Esophagus muscularis mucosa (tissue), 4 donors: ENCODE measurements around the gene SFN. TPM values are rescaled to one million over a fixed set of nuclear protein-coding genes. Genes with fewer than 3 reads are reported as not detected.
"Not testable (repeated sequence)": the region's sequence is repeated elsewhere in the genome, so short reads cannot be mapped to it uniquely, and the experiment has no call there.

Source experiments
- DNase-seq: peaks from one replicate; pipeline ENCODE4 v3.0.0-alpha.2; 2017; ENCODE audit errors: extremely low spot score
- H3K27ac ChIP-seq, 4 donors: fragments of 200-600 bp; sonication (generic); replicated peaks in 1 of 4; 1 replicate in 3 of 4; 2 replicates in 1 of 4; pipeline ENCODE4 v1.5.1; 2016 to 2019; ENCODE audit warnings: mild to moderate bottlenecking in 1 of 4
- H3K27me3 ChIP-seq, 4 donors: fragments of 200-600 bp; sonication (generic); one replicate each; pipeline versions ENCODE4 v1.5.1 to v1.6.0; 2016 to 2019
- H3K36me3 ChIP-seq, 4 donors: fragments of 200-600 bp; sonication (generic); one replicate each; pipeline ENCODE4 v1.5.1; 2016 to 2019
- H3K4me1 ChIP-seq, 4 donors: fragments of 200-600 bp; sonication (generic); one replicate each; pipeline ENCODE4 v1.5.1; 2016 to 2019
- H3K4me3 ChIP-seq, 4 donors: fragments of 200-600 bp; sonication (generic); 1 replicate in 2 of 4; 2 replicates in 2 of 4; pipeline ENCODE4 v1.5.1; 2016 to 2019; ENCODE audit warnings: mild to moderate bottlenecking in 4 of 4, moderate library complexity in 1 of 4
- H3K9me3 ChIP-seq, 4 donors: fragments of 200-600 bp; sonication (generic); 1 replicate in 3 of 4; 2 replicates in 1 of 4; pipeline ENCODE4 v1.5.1; 2016 to 2019
- CTCF ChIP-seq, 3 experiments: fragments of 200-600 bp in 2 of 3; fragments of 450-650 bp in 1 of 3; sonication (generic) in 2 of 3; IDR thresholded peaks; one replicate each; pipeline ENCODE4 v1.5.1; 2017 to 2019; ENCODE audit warnings: antibody characterized with exemption in 3 of 3, mild to moderate bottlenecking in 2 of 3, moderate library complexity in 1 of 3
- EP300 ChIP-seq: sonication (generic); formaldehyde crosslinking; IDR thresholded peaks from one replicate; pipeline ENCODE4 v1.6.1; 2017; ENCODE audit warnings: antibody characterized with exemption
- POLR2A ChIP-seq: fragments of 450-650 bp; IDR thresholded peaks from one replicate; pipeline ENCODE4 v1.6.1; 2017; ENCODE audit warnings: antibody characterized with exemption, moderate library complexity, mild to moderate bottlenecking, low read depth
- POLR2AphosphoS5 ChIP-seq, 2 donors: sonication (generic); formaldehyde crosslinking; IDR thresholded peaks; one replicate each; pipeline ENCODE4 v1.6.1; 2017; ENCODE audit warnings: antibody characterized with exemption in 2 of 2
- WGBS: methylation state at CpG from one replicate; pipeline ENCODE4 v1.1.5; 2018; 5-methylcytosine and 5-hydroxymethylcytosine counted together
- intact Hi-C: fragments of 100-400 bp; cut with DNase I; formaldehyde crosslinking; loops from one replicate; pipeline ENCODE4 v1.15.1; 2023
- total RNA-seq, 4 donors: library from RNA; depleted of rRNA; stranded (reverse); fragments of >200 nt; gene quantifications; one replicate each; pipeline versions ENCODE4 v1.1.0 to v1.2.1, GENCODE V29; 2016

SFN gene
- total RNA-seq, 4 donors from 2014 or later, result 0.33 to 1.7 TPM; not detected in 2

- WGBS, result 75% methylated on average over 4 of the region's 4 CpGs
- no peak overlapping the region for H3K27ac ChIP-seq
Observed at GRCh38 chr1:26874896-26875295, 11.9 kb downstream of the SFN start.

GRCh38 chr1:26877326-26877725 is 14.4 kb downstream of the SFN start:
- Histone ChIP-seq H3K9me3 (no peaks in the 10 kb centered on the region), H3K27ac (no peak overlapping the region), H3K27me3 (no peaks in the 10 kb centered on the region), H3K4me3 (no peak overlapping the region), H3K36me3 (peaks cover 28 to 61% (median 50%) of the 10 kb centered on the region in 4 donors), H3K4me1 (peaks cover 3 to 8% (median 6%) of the 10 kb centered on the region in 4 donors)
- TF ChIP-seq CTCF (IDR thresholded peaks at IDR 0.05) (no peak), POLR2AphosphoS5 (IDR thresholded peaks at IDR 0.05) (no peak), POLR2A (no peak), EP300 (no peak)
- intact Hi-C loops, result loop anchor here (5.0 kb wide), 1 partner anchor 65 kb away; no protein-coding TSS in a partner anchor
- DNase-seq, result no peak
- WGBS, result 83% methylated on average over 2 of the region's 2 CpGs

More at GRCh38 chr1:26874896-26875295, 11.9 kb downstream of the SFN start:
- H3K36me3 ChIP-seq, result peaks cover 6 to 37% (median 25%) of the 10 kb centered on the region in 4 donors
- peaks cover 3 to 8% (median 6%) of the 10 kb centered on the region in 4 donors for H3K4me1 ChIP-seq
- no peaks in the 10 kb centered on the region for H3K9me3 ChIP-seq
- intact Hi-C loops, result loop anchor here (5.0 kb wide), 1 partner anchor 63 kb away; no protein-coding TSS in a partner anchor
- no peak overlapping the region for H3K4me3 ChIP-seq
- DNase-seq, result no peak
- no peak for TF ChIP-seq CTCF (IDR thresholded peaks at IDR 0.05)
- no peak for TF ChIP-seq POLR2AphosphoS5 (IDR thresholded peaks at IDR 0.05)
- no peak for TF ChIP-seq POLR2A
- no peak for TF ChIP-seq EP300
- no peaks in the 10 kb centered on the region for H3K27me3 ChIP-seq

GRCh38 chr1:26879793-26880192 is 16.8 kb downstream of the SFN start:
- 93% methylated on average over 4 of the region's 4 CpGs for WGBS
- intact Hi-C loops, result loop anchor here (1.0 to 5.0 kb wide), 2 partner anchors 26 to 67 kb away; no protein-coding TSS in a partner anchor

GRCh38 chr1:26881611-26882010 is 18.7 kb downstream of the SFN start:
- H3K27ac ChIP-seq, intact Hi-C loops, H3K4me3 ChIP-seq, H3K9me3 ChIP-seq, H3K27me3 ChIP-seq, H3K4me1 ChIP-seq, DNase-seq: not testable (repeated sequence)
- WGBS, result 81% methylated on average over 6 of the region's 6 CpGs
- peaks cover 70 to 94% (median 90%) of the 10 kb centered on the region in 4 donors for H3K36me3 ChIP-seq

More at GRCh38 chr1:26879793-26880192, 16.8 kb downstream of the SFN start:
- Histone ChIP-seq H3K27me3 (no peaks in the 10 kb centered on the region), H3K4me1 (peaks cover 3 to 8% (median 6%) of the 10 kb centered on the region in 4 donors), H3K4me3 (no peak overlapping the region), H3K36me3 (peaks cover 52 to 86% (median 74%) of the 10 kb centered on the region in 4 donors), H3K9me3 (no peaks in the 10 kb centered on the region), H3K27ac (no peak overlapping the region)
- no peak for TF ChIP-seq CTCF (IDR thresholded peaks at IDR 0.05)
- TF ChIP-seq POLR2AphosphoS5 (IDR thresholded peaks at IDR 0.05), result no peak
- no peak for TF ChIP-seq POLR2A
- no peak for TF ChIP-seq EP300
- no peak for DNase-seq

GRCh38 chr1:26882696-26883463 is 19.9 kb downstream of the SFN start:
- Histone ChIP-seq H3K27ac (no peak overlapping the region), H3K4me1 (peaks cover 0 to 12% (median 4%) of the 10 kb centered on the region in 4 donors), H3K4me3 (no peak overlapping the region), H3K9me3 (no peaks in the 10 kb centered on the region), H3K27me3 (no peaks in the 10 kb centered on the region), H3K36me3 (peaks cover 77 to 98% (median 98%) of the 10 kb centered on the region in 4 donors)
- intact Hi-C loops, result no loop called here
- 84% methylated on average over 5 of the region's 5 CpGs for WGBS
- no peak for TF ChIP-seq EP300
- DNase-seq, result no peak
